NOMO-1 treated with dmso at 0.1 percent for 144 hours (cell line): Measurements from ENCODE around the gene UGT2B10.

ENCODE experiments used
- DNase-seq: peaks from one replicate; lab custom pipeline; 2025; ENCODE audit not compliant: unreplicated experiment; lab: John Stamatoyannopoulos, UW

Gene UGT2B10

GRCh38 chr4:68869274-68869773 lies 53.5 kb downstream of the UGT2B10 start:
- no peak for DNase-seq

DNA sequence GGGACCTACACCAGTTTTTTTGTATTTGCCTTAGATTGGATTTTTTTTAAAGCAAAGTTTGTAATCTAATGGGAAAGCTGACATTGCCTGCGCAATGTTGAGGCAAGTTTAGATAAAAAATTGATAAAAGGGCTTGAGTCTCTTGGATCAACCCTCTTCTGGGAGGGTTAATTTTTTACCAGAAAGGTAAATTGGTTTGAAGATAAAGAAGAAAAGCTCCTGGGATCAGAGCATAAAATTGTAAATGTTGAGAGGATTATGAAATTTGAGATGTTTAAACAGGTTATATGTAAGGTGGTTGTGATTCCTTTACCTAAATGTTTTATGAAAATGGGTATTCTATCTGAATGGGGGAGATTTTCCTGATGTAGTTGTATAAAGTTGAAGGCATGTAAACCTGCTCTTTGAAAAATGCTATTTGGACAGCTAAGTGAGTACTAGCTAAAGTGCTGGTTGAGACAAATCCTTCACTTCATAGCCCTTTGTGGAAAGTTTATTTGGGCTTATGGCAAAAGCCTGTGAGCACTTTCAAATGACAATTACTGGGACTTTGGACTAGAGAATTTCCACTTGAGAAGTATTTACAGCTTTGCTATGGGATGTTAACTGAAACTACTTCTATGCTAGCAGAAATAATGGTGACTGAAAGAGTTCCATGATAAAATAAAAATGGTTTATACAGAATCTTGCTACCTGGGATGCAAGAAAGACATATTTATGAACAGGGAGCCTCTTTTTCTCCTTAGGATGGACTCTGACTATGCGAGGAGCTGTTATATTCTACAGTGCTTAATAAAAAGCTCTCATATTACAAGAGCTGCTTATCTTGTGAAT lies 56.2 kb downstream of the UGT2B10 start:
- no peak for DNase-seq

DNA sequence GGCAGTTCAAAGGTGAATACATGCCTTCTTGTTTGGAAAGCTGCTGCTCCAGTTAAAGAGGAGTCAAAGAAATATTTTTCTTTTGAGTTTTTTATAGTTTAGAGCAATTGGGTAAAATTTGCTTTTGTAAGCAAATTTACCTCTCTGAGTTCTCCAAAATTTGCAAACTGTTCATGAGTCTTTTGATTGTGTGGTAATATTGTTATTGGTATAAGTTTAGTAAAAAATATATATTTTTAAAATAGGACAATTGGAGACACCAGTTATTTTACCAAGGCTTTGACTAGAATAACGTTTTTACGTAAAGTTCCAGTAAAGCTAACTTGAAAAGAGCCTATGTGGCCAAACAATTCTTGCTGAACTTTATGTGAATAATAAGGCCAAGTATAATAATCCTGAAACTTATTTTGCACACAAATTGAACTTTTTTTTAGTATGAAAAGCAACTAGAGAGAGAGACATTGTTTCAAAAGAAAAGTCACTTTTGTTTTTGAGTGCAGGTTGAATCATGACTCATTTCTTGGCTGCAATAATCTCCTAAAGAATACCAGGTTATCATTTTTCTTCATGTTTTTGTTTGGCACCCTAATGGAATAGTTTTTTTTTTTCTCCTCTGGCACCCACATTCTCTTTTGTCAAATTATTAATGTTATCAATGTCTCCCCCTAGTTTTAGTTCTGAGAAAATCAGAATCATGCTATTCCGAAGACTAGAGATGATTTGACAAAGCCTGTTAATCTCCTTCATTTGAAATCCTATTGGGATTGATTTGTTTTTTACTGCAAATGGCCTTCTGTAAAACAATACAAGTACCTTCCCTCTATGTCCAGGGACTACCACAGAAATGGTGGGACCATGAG lies 57.1 kb downstream of the UGT2B10 start:
- DNase-seq = no peak

DNA sequence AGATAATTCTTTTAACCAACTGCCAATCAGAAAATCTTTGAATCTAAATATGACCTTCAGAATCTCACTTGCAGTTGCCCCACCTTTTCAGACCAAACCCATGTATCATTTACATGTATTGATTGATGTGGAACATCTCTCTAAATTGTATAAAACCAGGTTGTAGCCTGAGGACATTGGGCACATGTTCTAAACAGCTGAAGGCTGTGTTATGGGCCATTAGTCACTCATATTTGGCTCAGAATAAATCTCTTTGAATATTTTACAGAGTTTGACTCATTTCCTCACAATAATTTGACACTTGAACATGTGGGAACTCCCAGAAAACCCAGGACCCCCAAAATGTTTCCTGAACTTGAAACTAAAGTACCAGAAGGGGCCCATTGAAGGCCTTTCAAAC lies 58.7 kb downstream of the UGT2B10 start:
- DNase-seq = no peak

GRCh38 chr4:68877555-68877954 lies 61.8 kb downstream of the UGT2B10 start:
- DNase-seq = no peak

DNA sequence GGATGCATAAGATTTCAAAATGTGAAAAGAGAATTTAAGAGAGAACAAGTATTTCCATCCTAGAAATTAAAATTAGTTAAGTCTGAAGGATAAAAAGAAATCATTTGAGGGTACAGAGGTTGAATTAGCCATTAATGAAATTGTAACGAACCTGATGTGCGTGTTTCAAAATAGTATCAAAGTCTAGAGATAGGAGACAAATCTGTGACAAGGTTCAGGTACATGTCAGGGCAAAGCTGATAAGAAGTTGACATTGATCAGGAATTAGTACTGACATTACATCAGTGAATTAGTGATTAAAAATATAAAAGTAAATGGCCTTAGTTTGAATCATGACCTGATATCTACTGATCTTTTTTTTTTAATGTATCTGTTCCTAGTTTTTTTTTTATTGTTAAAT lies 62.3 kb downstream of the UGT2B10 start:
- no peak for DNase-seq
